ENCODE results near the gene KRT25.

The KRT25 gene

DNA sequence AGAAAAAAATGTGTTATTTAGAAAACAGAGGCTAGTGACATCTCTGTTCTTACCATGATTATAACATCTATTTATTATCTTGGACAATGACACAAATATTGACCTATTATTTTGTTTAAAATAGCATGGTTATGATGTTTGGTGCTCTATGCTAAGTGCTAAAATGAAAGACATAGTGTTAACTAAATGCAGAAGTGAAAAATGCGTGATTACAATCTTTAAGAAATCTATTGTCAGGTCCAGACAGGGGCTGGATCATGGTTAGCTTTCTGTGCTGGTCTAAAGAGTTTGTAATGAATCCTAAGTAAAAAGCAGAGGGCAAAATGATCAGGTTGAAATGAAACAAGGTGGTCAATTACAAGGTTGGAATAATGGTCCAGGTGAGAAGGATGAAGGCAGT, 45.2 kb upstream of the KRT25 start:
- peaks cover 34% of the 10 kb centered on the region for H3K27me3 ChIP-seq (ENCODE audit: insufficient read depth, low read length, poor library complexity, severe bottlenecking)
- no peaks in the 10 kb centered on the region for H3K9me3 ChIP-seq (ENCODE audit: insufficient read depth, low read depth, low read length)
- H3K4me2 ChIP-seq (ENCODE audit: low read depth, low read length, poor library complexity, severe bottlenecking) = no peak overlapping the region
- TF ChIP-seq, protein P1, sequence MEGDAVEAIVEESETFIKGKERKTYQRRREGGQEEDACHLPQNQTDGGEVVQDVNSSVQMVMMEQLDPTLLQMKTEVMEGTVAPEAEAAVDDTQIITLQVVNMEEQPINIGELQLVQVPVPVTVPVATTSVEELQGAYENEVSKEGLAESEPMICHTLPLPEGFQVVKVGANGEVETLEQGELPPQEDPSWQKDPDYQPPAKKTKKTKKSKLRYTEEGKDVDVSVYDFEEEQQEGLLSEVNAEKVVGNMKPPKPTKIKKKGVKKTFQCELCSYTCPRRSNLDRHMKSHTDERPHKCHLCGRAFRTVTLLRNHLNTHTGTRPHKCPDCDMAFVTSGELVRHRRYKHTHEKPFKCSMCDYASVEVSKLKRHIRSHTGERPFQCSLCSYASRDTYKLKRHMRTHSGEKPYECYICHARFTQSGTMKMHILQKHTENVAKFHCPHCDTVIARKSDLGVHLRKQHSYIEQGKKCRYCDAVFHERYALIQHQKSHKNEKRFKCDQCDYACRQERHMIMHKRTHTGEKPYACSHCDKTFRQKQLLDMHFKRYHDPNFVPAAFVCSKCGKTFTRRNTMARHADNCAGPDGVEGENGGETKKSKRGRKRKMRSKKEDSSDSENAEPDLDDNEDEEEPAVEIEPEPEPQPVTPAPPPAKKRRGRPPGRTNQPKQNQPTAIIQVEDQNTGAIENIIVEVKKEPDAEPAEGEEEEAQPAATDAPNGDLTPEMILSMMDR (conservative IDR thresholded peaks at IDR 0.05; ENCODE audit: low read length) = no peak
- no peak overlapping the region for H3K4me3 ChIP-seq (ENCODE audit: low read length, poor library complexity, severe bottlenecking)
- H3F3A ChIP-seq (ENCODE audit: low read depth) = no peaks in the 10 kb centered on the region
- no peaks in the 10 kb centered on the region for H3K9me2 ChIP-seq (replicated peaks; ENCODE audit: low read depth, low read length)
- H4K20me1 ChIP-seq (ENCODE audit: insufficient read depth, low read length, poor library complexity, severe bottlenecking) = no peaks in the 10 kb centered on the region
- no peaks in the 10 kb centered on the region for H3K79me2 ChIP-seq (ENCODE audit: insufficient read depth, low read length)
- no peak overlapping the region for H3K9ac ChIP-seq (ENCODE audit: low read depth, low read length, poor library complexity, severe bottlenecking)
- H2AFZ ChIP-seq (ENCODE audit: low read length) = no peak overlapping the region
- no peaks in the 10 kb centered on the region for H3K4me1 ChIP-seq (ENCODE audit: insufficient read depth, low read length, poor library complexity, severe bottlenecking)
- no peaks in the 10 kb centered on the region for H3K36me3 ChIP-seq (ENCODE audit: insufficient read depth, low read length)

DNA sequence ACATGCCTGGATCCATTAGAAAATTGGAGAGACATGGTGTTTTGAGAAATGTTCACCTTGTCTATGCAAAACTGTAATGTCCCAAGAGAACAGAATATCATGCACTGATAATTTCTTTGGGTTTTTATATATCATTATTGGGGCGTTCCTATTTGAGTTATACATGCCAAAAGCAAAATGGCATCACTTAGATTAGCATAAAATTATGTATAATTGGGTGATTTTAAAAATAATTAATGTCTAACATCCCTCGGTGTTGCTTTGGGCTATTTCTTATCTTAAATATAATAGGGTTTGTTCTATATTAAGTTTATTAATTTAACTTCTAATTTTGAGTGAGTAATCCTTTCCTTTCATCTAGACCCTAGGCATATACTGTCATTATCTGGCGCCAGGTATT, 44.7 kb upstream of the KRT25 start, which contains the start of gene KRT28:
Gene KRT28 (minus strand): TSS at position 101 of the 400 bp plus-strand sequence. CDS start 66 bp downstream, at position 35.
- Histone ChIP-seq H3K4me1 (ENCODE audit: insufficient read depth, low read length, poor library complexity, severe bottlenecking) (no peaks in the 10 kb centered on the region), H3K4me2 (ENCODE audit: low read depth, low read length, poor library complexity, severe bottlenecking) (no peak within 1 kb of the TSS), H3F3A (ENCODE audit: low read depth) (no peaks in the 10 kb centered on the region), H3K4me3 (ENCODE audit: low read length, poor library complexity, severe bottlenecking) (no peak within 1 kb of the TSS), H3K36me3 (ENCODE audit: insufficient read depth, low read length) (no peaks in the 10 kb centered on the region), H3K9ac (ENCODE audit: low read depth, low read length, poor library complexity, severe bottlenecking) (no peak within 1 kb of the TSS), H4K20me1 (ENCODE audit: insufficient read depth, low read length, poor library complexity, severe bottlenecking) (no peaks in the 10 kb centered on the region), H3K9me2 (replicated peaks; ENCODE audit: low read depth, low read length) (no peaks in the 10 kb centered on the region), H3K27me3 (ENCODE audit: insufficient read depth, low read length, poor library complexity, severe bottlenecking) (peaks cover 30% of the 10 kb centered on the region), H3K79me2 (ENCODE audit: insufficient read depth, low read length) (no peaks in the 10 kb centered on the region), H2AFZ (ENCODE audit: low read length) (no peak within 1 kb of the TSS), H3K9me3 (ENCODE audit: insufficient read depth, low read depth, low read length) (no peaks in the 10 kb centered on the region)
- TF ChIP-seq EZH2phosphoT487 (IDR thresholded peaks at IDR 0.05; ENCODE audit: borderline replicate concordance) = no peak
- TF ChIP-seq, protein P1 (conservative IDR thresholded peaks at IDR 0.05; ENCODE audit: low read length) = no peak

DNA sequence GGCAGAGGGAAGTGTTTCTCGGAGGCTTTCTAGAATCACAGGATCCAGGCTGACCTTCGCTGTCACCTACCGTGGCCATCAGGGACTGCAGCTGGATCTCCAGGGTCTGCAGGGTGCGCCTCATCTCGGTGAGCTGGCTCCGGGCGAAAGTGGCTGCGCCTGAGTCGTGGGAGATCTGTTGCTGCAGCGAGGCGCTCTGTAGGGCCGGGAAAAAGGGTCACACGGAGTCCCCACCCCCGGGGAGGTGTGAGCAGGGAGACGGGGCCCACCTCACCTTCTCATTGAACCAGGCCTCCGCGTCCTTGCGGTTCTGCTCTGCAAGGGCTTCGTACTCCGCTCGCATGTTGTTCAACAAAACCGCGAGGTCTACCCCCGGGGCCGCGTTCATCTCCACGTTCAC, 41.7 kb upstream of the KRT25 start:
- no peak overlapping the region for H3K9ac ChIP-seq (ENCODE audit: low read depth, low read length, poor library complexity, severe bottlenecking)
- TF ChIP-seq, protein P1 (conservative IDR thresholded peaks at IDR 0.05; ENCODE audit: low read length) = no peak
- TF ChIP-seq EZH2phosphoT487 (IDR thresholded peaks at IDR 0.05; ENCODE audit: borderline replicate concordance) = no peak

More for the DNA sequence above, 41.7 kb upstream of the KRT25 start:
- no peak overlapping the region for H3K4me2 ChIP-seq (ENCODE audit: low read depth, low read length, poor library complexity, severe bottlenecking)
- no peak overlapping the region for H3K4me3 ChIP-seq (ENCODE audit: low read length, poor library complexity, severe bottlenecking)
- H3K36me3 ChIP-seq (ENCODE audit: insufficient read depth, low read length) = no peaks in the 10 kb centered on the region
- no peaks in the 10 kb centered on the region for H3F3A ChIP-seq (ENCODE audit: low read depth)
- no peak overlapping the region for H2AFZ ChIP-seq (ENCODE audit: low read length)
- H3K9me3 ChIP-seq (ENCODE audit: insufficient read depth, low read depth, low read length) = no peaks in the 10 kb centered on the region
- no peaks in the 10 kb centered on the region for H3K79me2 ChIP-seq (ENCODE audit: insufficient read depth, low read length)
- no peaks in the 10 kb centered on the region for H3K4me1 ChIP-seq (ENCODE audit: insufficient read depth, low read length, poor library complexity, severe bottlenecking)
- H3K27me3 ChIP-seq (ENCODE audit: insufficient read depth, low read length, poor library complexity, severe bottlenecking) = peaks cover 33% of the 10 kb centered on the region
- no peaks in the 10 kb centered on the region for H3K9me2 ChIP-seq (replicated peaks; ENCODE audit: low read depth, low read length)
- no peaks in the 10 kb centered on the region for H4K20me1 ChIP-seq (ENCODE audit: insufficient read depth, low read length, poor library complexity, severe bottlenecking)

All from Loucy (cell line).